NCI-H345 (cell line): ENCODE results near the gene PLCB1.
"Not testable (repeated sequence)": the region's sequence is repeated elsewhere in the genome, so short reads cannot be mapped to it uniquely, and the experiment has no call there.

Source experiments
- DNase-seq: peaks from one replicate; lab custom pipeline; 2025; lab: John Stamatoyannopoulos, UW

PLCB1 gene

DNA sequence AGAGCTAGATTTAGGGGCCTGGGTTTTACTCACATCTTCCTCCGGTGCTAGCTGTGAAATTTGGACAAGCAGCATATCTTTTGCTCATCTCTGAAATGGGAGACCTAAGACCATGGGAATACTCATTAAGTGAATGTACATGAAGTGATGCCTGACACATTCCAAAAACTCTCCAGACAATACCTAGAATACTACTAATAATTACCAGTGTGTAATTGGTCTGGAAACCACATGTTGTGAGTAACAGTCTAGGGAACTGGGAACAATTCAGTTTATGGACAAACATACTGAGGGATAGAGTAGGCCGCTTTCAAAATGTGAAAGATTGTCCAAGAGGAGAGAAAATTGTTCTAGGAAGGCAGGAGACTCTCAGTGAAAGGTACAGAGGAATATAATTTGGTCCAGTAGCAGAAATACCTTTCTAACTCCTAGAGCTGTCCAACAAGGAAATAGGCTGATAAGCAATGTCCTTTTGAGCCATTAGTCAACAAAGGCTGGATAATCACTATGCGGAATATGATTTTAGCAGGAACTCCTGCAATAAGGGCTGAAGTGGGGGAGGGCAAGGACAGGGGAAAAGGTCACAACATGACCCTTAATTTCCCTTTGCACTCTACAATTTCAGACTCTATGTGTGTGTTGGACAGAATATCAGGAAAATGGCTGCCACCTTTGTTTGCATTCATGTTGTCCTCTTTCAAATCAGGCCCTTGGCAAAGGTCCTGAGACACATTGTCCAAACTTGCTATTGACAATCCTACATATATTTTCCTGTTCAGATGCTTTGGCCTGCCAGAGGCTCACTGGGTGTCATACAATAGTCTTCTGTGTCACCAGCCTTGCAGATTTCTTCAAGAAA lies 315.4 kb downstream of the PLCB1 start:
- no peak for DNase-seq

DNA sequence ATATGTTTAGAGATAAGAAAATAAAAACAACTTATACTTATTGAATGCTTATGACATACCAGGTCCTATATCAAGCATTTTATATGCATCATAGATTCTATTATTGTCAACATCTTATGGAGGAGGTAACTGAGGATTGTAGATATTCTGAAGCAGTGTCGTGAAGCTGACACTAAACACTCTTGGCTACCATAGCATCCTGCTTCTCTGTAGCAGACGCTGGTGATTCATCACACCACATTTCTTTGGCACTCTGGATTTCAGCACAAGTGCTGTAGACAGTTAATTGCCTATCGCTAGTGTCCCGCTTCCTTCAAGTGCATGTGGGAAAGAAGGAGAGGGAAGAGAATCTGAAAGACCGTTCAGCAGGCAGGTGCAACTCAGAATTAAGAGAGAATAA lies 317.1 kb downstream of the PLCB1 start:
- no peak for DNase-seq

DNA sequence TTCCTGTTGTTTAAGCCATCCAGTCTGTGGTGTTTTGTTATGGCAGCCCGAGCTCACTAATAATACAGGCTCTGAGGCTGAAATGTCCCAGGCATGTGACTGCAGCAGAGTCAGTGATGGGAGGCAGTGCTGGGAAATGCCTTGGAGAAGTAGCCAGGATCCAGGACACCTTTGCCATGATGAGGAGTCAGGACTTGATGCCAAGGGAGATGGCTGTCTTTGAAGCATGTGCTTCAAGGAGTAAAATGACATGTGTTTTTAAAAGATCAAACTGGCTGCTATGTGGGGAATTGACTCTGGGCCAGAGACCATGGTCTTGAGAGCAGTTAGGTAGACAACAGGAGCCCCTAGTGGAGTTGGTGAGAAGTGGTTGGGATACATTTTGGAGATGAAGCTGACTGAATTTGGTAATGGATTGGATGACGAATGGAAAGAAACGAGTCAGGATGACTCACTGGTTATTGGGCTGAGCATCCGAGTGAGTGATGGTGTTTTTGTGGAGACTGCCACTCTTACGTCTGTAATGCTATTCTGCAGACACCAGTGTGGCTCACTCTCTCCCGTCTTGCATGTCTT lies 322.2 kb downstream of the PLCB1 start:
- DNase-seq: peak; percentile 15

GRCh38 chr20:8456765-8457164 lies 324.7 kb downstream of the PLCB1 start:
- DNase-seq: no peak

DNA sequence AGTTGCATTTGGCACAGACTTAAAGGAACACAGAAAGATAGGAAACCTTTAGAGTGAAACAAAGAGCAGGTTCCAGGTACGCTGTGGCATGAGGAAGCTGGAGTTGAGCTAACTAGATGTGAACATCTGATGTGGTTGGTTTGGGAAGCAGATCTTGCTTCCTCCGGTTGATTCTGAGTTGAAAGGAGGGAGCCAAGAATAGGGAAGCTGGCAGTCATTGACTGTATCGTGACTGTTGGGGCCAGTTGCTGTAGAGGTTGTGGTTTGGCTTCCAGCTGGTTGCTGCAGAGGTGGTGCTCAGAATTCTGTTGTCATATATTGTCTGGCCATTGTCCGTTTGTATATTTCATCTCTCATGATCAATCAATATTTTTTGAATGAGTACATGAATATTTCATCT lies 325.9 kb downstream of the PLCB1 start:
- DNase-seq: no peak

DNA sequence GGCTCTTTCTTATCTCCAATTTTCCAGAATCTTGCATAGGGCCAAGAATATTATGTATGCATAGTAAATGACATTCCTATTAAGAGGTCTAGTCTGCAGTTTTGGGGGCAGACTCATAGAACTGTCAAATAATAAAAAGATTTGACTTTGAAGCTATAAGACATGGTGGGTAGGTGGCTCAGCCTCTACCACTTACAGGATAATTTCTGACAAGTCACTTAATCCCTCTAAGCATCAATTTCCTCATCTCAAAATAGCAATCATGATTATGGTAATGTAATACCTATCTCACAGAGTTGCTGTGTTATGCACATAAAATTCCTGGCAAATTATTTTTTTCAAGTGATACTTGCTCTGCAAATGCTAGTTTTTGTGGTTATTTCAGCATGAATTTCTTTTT lies 329.1 kb downstream of the PLCB1 start:
- no peak for DNase-seq

- DNase-seq: no peak
Observed at GRCh38 chr20:8464368-8464767, 332.3 kb downstream of the PLCB1 start.

GRCh38 chr20:8466781-8467180 lies 334.7 kb downstream of the PLCB1 start:
- not testable (repeated sequence) for DNase-seq

GRCh38 chr20:8470156-8470555 lies 338.1 kb downstream of the PLCB1 start:
- no peak for DNase-seq

GRCh38 chr20:8471465-8471864 lies 339.4 kb downstream of the PLCB1 start:
- peak; percentile 33 for DNase-seq

DNA sequence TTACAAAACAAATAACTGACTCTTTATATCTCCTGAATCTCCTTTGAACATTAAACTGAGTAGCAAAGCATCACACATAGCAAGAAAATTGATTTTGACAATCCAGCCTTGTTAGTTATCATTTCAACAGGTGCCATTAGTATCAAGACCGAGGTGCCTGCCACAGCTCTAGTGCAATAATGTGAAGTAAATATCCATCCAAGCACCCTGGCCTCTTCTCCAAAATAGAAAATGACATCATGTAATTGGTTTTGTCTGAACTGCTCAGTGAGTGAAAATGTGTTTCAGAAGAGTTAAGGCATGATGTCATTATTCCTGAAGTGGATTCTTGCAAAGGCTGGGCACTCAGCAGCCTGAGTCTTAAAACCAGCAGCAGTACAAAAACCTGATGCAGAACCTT lies 341.4 kb downstream of the PLCB1 start:
- DNase-seq: peak; percentile 25

DNA sequence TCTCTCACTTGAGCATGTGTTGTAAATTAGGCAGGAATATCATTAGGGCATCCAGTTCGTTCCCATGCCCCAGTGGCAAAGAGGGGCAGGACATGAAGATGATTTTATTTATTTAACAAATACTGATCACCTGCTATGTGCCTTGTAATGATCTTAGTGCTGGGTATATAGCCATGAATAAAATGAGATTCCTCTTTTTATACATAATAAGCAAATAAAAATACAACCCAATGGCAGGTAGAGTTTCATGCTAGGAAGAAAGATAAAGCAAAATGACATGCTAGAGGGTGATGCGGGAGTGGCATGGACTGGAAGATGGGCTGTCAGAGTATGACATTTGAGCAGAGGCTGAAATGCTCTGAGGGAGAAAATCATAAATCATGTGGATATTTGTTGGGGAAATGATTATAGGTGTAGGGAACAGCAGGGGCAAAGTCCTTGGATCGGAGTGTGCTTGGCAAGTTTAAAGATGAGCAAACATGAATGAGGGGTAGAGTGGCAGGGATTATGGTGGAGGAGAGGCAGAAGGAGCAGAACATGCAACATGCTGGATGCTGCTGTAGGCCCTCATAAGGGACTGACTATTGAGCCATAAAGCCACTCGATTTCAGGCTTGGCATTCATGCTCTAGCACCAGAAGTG lies 342.1 kb downstream of the PLCB1 start:
- DNase-seq: no peak

DNA sequence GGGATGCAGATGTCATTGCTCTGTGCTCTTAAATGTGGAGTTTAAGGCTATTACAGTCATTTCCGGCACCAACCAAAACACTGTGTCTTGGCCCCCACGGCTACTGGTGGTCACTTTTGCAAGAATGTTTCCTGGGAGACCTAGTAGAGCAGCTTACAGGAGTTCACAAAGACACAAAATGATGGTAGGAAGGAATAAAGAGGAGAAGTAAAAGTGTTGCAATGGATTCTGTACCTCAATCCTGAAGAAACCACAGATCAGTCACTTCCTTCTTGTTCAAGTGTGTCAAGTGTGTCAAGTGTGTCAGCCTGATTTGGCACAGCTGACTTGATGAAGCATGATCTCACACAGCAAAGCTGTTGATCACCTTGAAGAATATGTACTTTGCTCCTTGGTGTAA lies 344.0 kb downstream of the PLCB1 start:
- no peak for DNase-seq

GRCh38 chr20:8480597-8480996 lies 348.5 kb downstream of the PLCB1 start:
- DNase-seq: no peak

- no peak for DNase-seq
Observed at GRCh38 chr20:8487696-8488095, 355.6 kb downstream of the PLCB1 start.

GRCh38 chr20:8489094-8489883 lies 357.2 kb downstream of the PLCB1 start:
- DNase-seq: no peak

- DNase-seq: no peak
Observed at GRCh38 chr20:8490076-8490830, 358.2 kb downstream of the PLCB1 start.

DNA sequence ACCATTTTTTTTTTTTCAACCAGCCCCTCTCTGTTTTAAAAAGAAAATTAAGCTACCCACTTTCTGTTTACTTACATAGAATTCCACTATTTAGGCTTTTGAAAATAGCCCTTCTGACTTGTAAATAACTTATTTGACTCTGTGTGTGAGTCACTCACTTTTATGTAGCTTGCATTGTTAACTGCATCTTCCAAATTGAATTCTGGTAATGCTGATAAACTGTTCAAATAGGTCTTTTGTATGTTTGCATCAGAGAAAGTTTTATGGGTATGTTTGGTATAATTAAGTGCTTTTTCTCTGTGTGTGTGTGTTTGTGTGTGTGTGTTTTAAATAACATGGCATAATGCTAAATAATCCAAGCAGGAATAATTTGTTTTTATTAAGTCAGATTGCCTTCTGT lies 360.1 kb downstream of the PLCB1 start:
- no peak for DNase-seq

GRCh38 chr20:8498571-8498970 lies 366.5 kb downstream of the PLCB1 start:
- DNase-seq: no peak

DNA sequence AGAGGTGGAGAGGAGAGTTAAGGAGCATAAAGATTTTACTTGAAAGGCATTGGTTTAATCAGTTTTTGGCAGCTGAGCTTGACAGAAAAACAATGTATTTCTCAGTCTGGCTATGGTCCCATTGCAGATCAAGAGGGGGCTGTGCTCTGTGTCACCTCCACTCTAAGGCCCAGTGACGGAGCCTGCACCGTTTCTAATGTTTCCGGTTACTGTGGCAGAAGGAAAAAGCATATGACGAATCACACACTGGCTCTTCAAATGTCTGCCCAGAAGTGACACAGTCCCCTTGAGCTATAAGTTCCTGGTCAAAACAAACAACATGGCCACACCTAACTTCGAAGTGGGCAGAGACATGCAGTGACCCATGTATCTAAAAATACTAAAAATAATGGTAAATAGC lies 372.0 kb downstream of the PLCB1 start:
- DNase-seq: no peak

DNA sequence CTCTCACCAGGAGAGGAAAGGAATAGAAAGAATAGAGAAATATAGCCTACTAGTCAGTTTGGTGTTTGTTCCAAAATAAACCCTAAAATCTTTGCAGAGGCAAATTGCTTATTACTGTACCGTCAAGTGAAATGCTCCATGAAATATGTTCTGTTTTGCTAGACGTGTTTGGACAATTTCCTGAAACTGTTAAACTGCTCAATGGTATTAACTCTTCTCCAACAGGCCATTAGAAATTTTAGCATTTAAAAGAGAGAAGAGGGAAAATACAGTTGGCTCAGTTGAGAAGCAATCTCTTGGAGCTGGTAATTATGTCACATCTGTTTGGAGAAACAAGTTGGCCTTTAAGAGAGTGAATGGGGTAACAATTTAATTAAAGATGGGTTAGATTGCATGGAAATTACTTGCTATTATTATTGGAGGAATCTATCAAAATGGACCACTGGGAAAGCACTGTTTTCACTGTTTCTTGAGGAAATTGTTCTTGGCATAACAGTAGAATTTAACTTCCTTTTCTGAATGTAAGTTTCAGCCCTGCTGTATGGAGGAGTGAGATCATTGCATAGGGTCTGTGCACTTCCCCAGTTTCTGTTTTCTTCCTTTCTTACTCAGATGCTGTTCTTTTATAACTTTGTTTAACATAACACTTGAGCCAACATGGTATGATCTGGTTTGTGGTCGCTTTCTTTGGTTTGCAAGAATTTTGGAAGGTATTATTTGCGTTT lies 373.6 kb downstream of the PLCB1 start:
- no peak for DNase-seq
